Measurements from ENCODE around the gene TAF4.
"Not testable (repeated sequence)": the region's sequence is repeated elsewhere in the genome, so short reads cannot be mapped to it uniquely, and the experiment has no call there.

Gene TAF4

DNA sequence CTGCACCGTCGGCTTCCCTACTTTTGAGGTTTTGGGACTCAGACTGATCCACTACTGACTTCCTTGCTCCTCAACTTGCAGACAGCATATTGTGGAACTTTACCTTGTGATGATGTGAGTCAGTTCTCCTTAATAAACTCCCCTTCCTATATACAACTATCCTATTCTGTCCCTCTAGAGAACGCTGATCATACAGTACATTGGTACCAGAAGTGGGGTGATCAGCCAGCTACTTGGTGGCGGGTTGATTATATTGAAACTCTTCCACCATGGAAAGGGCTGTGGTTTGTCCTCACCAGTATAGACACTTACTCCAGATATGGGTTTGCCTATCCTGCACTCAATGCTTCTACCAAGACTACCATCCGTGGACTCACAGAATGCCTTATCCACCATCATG lies 7.6 kb upstream of the TAF4 start:
- DNase-seq (ENCODE audit: low read depth): no peak

DNA sequence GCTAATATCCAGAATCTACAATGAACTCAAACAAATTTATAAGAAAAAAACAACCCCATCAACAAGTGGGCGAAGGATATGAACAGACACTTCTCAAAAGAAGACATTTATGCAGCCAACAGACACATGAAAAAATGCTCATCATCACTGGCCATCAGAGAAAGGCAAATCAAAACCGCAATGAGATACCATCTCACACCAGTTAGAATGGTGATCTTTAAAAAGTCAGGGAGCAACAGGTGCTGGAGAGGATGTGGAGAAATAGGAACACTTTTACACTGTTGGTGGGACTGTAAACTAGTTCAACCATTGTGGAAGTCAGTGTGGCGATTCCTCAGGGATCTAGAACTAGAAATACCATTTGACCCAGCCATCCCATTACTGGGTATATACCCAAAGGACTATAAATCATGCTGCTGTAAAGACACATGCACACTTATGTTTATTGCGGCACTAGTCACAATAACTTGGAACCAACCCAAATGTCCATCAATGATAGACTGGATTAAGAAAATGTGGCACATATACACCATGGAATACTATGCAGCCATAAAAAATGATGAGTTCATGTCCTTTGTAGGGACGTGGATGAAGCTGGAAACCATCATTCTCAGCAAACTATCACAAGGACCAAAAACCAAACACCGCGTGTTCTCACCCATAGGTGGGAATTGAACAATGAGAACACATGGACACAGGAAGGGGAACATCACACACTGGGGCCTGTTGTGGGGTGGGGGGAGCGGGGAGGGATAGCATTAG lies 6.2 kb upstream of the TAF4 start:
- not testable (repeated sequence) for DNase-seq (ENCODE audit: low read depth)

DNA sequence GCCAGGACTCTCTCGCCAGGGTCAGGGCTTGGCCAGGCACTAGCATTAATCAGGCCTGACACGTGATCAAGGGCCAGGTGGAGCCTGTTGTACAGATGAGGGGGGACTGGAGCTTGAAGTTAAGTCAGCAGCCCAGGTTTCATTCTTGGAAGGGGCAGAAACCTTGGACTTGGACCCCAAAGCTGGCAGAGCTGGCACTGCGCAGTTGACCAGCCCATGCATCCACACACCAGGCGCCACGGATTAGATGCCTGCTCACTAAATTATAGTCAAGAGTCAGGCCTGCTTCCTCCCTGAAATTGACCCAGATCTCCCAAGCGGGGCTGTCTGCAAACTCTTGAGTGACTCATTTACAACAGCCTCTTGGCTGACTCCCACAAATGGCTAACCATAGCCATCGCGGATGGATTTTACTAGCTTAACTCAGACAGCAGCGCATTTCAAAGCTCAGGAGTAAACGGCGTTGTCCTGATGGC lies 4.1 kb upstream of the TAF4 start:
- DNase-seq (ENCODE audit: low read depth): no peak

DNA sequence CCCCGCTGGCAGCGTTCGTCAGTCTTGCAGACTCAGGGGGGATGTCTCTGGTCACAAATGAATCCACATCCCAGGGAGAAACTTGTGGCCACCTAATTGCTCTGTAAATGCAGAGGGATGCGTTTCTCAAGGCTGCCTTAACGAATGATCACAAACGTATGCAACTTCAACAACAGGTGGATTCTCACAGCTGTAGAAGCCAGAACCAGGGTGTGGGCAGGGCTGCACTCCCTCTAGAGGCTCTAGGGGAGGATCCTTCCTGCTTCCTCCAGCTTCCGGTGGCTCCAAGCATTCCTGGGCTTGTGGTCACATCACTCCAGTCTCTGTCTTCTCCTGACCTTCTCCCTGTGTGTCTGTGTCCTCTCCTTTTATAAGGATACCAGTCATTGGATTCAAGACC lies 3.3 kb upstream of the TAF4 start:
- no peak for DNase-seq (ENCODE audit: low read depth)

DNA sequence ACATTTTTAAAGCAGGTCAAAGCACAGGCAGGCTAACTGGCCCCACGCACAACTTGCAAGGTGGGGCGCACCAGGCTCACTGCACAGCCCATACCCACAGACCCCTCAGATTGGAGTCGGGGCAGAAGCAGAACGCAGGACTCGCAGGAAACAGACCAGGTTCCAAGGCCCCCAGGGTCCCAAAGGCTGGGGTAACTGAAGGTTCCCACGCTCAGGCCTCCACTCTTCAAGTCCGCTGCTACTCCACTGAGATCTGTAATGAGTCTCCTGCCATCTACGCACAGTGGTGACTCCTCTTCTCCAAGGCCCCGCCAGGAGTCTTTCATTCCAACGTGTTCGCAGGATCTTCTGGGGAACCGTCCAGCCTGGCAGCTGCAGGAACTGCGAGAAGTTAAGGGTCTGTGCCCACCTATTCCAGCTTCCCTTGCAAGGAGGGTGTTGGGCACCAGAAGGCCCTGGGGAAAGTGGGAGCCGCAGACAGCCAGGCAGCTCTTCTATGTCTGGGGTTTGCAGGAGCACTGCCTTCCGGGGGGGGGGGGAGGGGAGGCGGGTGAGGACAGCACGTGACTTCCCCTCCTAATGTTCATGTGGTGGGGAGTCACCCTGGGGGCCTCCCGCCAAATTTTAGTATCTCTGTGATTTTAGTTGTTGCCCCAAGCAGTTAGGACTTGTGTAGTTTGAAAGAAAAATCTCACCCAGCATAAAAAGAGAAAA lies 2.0 kb upstream of the TAF4 start:
- DNase-seq (ENCODE audit: low read depth): no peak

DNA sequence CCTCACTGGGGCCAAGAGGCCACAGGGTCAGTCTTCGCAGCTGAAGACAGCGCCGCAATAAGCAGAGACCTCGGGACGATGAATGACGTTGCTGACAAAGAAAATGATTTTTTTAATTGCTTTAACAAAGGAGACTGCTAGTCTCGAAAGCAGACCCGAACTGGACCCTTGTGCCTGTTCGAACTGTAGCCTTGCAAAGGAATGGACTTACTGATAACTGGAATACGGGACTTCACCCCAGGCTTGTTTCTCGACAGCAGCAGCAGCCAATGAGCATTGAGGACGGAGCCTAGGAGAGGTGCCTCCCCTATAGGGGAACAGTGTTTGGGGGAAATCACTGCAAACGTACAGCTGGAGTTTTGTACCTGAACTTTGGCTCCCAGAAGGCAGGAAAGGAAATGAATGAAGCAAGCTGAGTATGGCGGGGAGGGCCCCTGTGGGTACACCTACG lies 1.3 kb upstream of the TAF4 start:
- DNase-seq (ENCODE audit: low read depth): no peak

DNA sequence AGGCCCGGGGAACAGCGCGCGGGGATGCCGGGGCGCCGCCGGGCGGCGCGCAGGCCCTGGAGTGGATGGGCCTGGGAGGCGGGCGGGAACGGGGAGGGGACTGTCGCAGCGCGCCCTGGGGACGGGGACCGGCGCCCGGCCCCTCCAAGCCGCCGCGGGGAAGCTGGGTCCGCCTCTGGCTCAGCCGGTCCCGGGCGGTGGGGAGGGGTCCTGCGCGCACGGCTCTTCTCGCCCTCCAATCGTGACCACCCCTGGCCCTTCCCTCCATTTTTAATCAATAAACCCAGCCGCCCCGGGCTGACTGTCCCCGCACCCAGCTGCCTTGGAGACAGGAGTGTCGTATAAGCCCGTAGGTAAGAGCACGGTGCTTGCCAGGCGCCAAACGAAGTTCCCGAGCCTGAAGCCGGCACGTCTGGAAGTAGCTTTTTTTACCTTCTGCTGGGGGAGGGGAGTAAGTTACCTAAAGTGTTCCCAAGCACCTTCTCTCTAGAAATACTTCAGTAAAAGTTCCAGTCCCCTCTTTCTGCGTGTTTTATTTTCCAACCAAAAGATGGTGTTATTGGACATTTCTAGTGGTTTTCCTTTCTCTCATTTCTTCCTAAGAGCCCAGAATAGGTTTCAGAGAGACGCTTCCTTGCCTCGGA lies 780 bp upstream of the TAF4 start:
- DNase-seq (ENCODE audit: low read depth): peak; percentile 28

DNA sequence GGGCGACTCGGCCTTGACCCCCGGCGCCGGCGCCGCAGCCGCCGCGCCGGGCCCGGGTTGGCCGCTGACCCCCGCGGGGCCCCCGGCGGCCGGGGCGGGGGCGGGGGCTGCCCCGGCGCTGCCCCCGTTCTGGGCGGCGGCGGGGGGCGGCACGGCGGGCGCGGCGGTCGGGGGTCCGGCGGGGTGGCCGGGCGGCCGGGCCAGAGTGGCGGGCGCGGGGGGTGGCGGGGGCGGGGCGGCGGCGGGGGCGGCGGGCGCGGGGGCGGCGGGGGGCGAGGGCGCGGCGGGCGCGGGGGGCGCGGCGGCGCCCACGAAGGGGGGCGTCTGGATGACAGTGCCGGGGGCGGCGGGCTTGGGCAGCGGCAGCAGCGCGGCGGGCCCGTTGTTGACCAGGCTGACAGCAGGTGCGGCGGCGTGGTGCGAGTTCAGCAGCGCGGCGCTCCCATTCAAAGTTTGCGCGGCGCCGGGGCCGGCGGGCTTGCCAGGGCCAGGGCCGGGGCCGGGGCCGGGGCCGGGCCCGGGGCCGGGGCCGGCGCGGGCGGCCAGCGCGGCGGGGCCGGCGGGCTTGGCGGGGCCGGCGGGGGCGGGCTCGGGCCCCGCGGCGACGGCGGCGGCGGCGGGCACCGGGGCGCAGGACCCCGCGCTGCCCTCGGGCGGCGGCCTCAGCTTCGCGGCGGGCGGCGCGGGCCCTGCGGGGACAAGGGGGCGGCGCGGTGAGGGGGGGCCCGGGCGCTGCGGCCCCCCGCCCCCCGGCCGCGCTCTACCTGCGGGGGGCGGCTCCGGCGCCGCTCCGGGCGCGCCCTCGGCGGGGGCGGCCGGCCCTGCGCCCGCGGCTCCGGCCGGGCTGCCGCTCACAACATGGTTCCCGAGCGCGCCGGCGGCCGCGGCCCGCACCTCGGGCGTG lies 659 bp downstream of the TAF4 start:
- DNase-seq (ENCODE audit: low read depth): no peak

DNA sequence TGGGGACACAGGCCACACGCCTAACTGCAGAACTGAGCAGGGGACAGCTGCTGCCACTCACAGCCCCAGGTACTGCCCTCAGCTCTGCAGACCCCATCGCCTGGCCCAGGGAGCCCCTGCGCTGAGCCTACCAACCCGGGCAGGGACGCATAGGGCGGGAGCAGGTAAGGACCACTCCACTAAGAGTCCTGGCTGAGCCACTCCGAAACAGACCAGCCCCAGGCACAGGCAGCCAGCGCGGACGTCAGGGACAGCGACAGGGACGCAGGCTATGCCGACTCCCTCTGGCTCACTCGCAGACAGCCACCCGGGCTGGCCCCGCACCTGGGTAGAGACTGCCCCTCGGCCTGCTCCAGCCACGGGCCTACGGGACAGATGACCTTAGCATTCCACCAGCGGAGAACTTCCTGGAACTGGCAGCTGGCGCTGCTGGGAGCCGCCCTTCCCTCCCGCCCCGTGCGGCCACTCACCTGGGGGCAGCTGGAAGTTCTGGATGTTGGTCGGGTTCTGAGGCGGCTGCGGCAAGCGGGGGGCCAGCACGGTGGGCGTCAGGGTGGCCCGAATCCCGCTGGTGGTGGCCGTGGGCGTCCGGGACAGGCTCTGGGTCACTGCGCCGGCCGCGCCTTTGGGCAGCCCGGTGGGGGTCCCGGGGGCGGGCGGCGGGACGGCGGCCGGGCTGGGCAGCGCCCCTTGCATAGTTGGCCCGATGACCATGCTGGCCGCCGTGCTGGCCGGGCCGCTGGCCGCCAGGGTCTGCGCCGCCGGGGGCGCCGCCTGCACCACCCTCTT lies 1.5 kb downstream of the TAF4 start:
- DNase-seq (ENCODE audit: low read depth): no peak

DNA sequence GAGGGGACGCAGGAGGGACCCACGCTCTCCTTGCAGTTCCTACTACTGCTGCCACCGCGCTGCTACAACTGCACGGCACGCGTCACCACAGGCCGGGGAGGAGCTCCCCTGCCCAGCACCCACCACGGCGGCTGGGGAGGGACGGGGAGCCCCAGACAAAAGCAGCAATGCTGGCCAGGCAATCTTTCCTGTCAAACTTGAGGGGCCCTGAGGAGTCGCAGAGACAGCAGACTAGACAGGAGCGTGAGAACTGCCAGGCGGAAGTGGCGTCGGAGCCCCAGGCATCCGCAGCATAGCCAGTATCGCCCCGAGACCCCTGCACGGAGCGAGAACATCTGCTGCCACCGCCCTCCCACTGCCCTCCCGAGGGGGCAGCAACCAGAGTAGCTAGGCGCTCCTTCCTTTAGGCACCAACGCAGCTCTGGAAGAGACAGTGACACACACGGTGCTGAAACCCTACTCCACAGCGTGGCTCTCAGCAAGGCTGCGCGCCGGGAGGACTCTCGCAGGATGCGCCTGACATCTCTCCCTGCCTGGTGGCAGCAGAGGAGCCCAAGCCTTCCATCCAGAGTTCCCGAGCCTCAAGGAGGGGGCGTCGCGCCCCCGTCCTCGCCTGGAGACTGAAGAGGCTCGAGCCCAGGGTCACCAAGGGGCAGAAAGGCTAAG lies 2.2 kb downstream of the TAF4 start:
- no peak for DNase-seq (ENCODE audit: low read depth)

DNA sequence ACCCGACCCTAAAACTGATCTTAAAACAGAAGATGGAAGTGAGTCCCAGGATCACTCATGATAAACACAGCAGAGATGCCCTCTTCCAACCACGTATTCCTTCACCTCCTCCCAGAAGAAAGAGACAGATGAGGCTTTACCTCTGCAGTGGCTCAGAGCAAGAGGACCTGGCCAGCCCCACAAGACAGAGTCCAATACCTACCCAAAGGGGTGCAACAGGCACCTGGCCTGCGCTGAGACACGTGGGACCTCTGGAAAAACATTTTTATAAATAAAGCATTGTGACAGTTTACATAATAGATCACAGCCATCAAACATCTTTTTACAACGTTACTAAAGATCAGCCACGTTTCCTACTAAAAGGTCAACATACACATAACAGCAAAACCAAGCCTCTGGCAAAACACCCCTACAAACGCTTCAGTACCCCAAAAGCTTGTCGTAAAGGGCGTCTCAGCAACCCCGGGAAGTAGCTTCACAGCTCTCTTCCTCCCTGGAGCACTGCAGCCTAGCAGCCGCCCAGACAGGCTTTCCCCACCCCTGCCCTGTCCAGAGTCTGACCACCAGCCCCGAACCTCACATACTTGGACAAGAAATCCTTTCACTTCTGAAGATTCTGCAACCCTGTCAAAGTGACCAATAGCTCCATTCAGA lies 2.9 kb downstream of the TAF4 start:
- DNase-seq (ENCODE audit: low read depth): no peak

DNA sequence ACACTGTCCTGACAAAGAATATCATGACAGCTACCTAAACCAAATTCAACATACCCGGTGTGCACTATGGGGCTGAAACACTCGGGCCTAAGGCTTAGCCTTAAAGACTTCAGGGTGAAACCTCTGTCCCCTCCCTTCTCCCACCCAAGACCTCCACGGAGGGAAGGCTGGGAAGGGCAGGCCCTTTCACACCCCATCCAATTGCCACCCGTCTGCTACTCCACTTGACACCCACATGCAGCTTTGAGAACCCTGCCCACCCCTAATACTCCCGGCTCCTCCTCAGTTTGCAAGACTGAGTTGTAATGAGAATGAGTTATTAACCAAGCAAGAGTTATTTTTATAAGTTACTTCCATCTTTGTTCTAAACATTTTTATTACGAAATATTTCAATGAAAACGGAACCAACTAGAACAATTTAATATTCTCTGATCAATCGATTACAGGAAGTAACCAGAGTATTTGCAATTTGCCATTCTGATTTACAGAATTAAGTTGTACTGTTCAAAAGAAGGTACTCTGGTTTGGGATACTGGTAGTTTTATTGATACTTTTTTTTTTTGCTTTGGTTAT lies 3.7 kb downstream of the TAF4 start:
- no peak for DNase-seq (ENCODE audit: low read depth)

DNA sequence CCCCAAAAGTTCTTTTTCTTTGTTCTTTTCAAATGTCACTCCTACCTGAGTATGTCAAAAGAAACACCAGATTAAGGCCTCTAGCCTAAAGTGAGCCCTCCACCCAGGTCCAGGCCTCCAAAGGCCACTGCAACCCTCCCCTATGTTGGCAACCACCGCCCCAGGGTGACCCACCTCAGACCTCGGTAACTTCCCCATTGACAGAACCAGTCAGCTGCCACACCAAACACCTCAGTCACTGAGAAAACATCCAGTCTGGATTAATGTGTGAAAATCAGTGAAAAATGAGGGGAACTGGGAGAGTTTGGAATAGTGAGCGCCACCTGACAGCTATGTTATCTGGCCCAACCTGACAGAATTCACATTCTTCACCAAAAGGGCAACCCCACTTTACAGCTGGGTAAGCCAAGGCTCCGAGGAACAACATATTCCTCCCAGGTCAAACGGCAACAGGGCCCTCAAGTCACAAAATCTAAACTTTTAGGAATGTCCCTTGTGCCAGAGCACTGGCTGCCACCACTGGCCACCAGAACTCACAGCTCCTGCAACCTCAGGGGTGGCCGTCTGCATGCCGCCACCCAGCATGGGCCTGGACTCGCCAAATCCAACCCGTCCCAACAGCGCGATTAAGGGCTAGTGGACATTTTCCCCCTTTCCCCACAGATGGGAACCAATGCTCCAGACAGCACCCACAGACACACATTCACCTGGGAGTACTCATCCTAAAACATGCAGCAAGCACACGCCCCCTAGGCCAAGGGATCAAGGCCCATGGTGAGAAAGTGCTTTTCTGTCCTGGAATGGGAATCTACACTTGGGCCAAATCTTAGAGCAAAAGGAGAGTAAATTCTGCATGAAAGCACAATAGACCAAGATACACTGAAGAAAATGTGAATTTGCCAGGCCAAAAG lies 4.8 kb downstream of the TAF4 start:
- no peak for DNase-seq (ENCODE audit: low read depth)

DNA sequence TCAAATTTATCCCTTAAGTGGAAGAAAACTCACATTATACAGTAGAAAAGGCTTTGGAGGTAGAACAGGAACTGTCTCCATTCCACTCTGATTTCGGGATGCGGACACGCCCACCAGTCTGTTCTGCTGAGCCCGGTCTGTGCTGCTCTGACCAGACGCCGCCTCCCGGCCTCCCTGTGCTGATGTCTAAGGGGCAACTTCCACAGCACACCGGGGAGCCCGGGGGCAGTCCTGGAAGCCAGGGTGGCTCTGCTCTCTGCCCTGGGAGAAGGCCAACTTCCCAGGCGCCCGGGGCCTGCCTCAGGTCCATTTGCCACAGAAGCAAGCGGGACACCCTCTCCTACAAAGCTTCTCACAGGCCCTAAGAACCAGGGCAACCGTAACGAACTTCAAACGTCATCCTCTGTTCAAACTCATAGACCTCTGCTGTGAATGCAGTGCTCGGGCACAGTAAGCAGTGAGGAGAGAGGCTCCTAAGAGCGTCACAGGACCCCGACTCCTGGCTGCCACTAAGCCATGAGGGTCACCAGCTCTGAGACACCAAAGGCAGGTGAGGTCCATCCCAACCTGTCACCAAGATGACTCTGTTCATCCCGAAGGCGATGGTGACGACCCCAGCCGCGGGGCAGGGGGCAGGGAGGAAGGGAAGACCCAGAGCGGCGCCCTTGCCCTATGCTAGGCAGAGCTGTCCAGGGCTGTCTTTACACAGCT lies 5.6 kb downstream of the TAF4 start:
- DNase-seq (ENCODE audit: low read depth): no peak

DNA sequence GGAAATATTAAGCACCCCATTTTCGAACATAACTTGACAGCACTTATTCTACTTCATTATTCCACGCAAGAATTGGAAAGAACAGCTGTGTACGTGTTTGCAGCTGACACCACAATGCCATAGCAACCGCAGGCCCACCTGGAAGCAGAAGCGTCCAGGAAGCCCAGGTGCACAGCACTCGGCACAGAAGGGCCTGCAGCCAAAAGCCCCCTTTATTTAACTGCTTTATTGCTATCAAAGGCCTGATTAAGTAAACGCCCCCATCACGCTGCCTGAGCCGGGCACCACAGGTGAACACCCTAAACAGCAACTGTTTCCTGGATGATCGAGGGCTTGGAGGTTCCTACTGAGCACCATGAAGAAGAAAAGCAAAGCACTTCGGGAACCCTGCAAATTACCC lies 6.3 kb downstream of the TAF4 start:
- DNase-seq (ENCODE audit: low read depth): no peak

DNA sequence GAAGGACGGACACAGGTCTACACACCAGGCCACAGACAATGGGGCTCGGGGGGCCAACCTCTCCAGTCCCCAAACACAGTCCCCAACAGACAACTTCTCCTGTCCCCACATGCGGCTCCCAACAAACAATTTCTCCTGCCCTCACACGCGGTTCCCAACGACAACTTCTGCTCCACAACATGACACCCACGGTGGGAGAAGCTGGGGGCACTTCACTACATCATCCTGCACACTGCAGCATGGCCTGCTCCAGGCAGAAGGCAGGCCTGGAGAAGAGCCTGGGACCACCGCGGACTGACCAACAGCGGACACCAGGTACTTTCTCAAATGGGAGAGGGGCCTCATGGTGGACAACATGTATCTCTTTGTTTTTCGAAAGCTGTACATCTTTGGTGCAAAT lies 6.7 kb downstream of the TAF4 start:
- no peak for DNase-seq (ENCODE audit: low read depth)

DNA sequence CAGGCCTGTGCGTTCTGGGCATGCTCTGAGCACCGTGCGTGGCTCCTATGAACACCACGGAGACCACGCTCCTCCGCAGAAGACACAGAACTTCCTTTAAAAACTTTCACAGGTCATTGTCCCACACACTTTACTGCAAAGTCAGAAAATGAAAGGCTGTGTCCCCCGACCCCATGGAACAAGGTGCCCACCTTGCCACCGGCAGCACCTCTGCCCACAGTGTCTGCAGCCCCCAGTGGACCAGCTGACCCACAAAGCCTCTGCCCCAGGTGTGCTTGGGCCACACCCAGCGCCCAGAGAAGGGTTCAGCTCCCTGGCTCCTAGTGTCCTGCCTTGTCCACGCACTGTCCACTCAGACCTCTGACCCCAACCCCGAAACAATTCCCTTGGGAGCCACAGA lies 8.7 kb downstream of the TAF4 start:
- no peak for DNase-seq (ENCODE audit: low read depth)

DNA sequence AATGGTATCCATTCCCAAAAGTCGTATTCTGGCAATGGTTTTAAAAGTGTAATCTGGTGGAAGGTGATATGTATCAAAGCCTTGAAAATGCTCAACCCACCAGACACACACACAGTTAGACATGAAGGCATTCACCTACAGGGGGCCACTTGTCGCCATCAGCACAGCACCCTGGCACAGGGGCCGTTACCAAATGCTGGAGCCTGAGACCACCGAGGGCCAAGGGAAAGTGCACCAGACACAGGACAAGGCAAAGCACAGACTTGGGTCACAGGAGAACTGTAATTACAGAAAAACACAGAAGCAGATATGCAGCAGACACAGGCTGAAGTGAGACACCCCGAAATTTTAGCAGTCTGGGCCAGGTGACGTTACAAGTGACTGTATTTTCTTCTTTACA lies 9.3 kb downstream of the TAF4 start:
- DNase-seq (ENCODE audit: low read depth): no peak
